ENCODE results near the gene PTPRD. TPM values are rescaled to one million over a fixed set of nuclear protein-coding genes. Genes with fewer than 3 reads are reported as not detected.

The PTPRD gene
- total and polyA plus RNA-seq, 2 of the 4 experiments (the other 2 are of a cell fraction), result 0.07 to 0.18 TPM

DNA sequence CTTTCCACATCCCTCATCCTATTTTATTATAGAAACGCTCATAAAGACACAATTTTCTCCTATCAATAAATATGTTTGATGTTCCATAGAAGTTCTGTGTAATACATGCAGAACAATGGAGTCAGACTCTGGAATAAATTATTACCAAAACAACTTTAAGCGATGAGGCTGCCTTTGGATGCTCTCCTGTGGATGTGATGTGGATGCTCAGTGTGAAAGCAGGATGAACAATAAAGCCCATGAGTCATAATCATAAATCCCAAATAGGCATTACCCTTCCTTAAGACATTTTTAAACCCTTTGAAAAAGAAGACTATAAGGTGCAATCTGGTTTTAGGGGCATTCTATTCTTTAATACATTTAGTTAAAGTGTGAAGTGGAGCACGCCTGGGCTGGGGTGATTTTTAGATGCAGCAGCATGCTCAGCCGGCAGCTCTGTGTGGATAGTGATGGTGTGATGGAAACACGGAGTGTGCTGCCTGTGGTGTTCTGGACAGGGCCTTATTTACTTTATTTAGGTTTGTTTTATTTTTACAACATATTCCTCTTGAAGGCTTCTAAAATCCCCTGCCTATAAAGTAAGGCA, 991.4 kb downstream of the PTPRD start:
- intact Hi-C loops (cut with micrococcal nuclease) (no loop called here), dilution Hi-C loops (cut with HindIII; ENCODE audit: low sequenced_read_pairs, unreplicated experiment) (no loop called here), in situ Hi-C loops (cut with MboI; ENCODE audit: low sequenced_read_pairs) (no loop called here)
- H2AK9ac ChIP-seq (replicated peaks; ENCODE audit: low read depth, low read length, poor library complexity), result no peak overlapping the region
- no peak overlapping the region for H2BK5ac ChIP-seq (ENCODE audit: low read depth, low read length, poor library complexity, severe bottlenecking)
- H3K9me1 ChIP-seq (ENCODE audit: insufficient read depth, low read length), result no peaks in the 10 kb centered on the region
- H3K14ac ChIP-seq (replicated peaks; ENCODE audit: low read depth, low read length), result no peak overlapping the region
- no peak overlapping the region for H4K8ac ChIP-seq (ENCODE audit: low read depth in 2 of 2, low read length in 2 of 2)
- no peak overlapping the region for H3K4me2 ChIP-seq (ENCODE audit: low read depth, low read length)
- H3K9ac ChIP-seq (ENCODE audit: low read depth, low read length), result no peak overlapping the region
- no peak overlapping the region for H3K23ac ChIP-seq (ENCODE audit: low read depth, low read length)
- no peaks in the 10 kb centered on the region for H4K20me1 ChIP-seq (ENCODE audit: insufficient read depth, low read length)
- ATAC-seq (ENCODE audit: low read depth), result no peak
- no peak overlapping the region for H3K4me3 ChIP-seq (ENCODE audit: insufficient read depth, low read depth, low read length)
- no peak for DNase-seq
- no peaks in the 10 kb centered on the region for H3K27me3 ChIP-seq (ENCODE audit: control insufficient read depth, insufficient read depth, low read length)
- no peaks in the 10 kb centered on the region for H3K36me3 ChIP-seq (ENCODE audit: control insufficient read depth, insufficient read depth, low read length)
- no TSS peak for BruUV-seq (replicated peaks)
- no peaks in the 10 kb centered on the region for H3K4me1 ChIP-seq (ENCODE audit: control insufficient read depth, insufficient read depth, low read length)
- peaks cover 2% of the 10 kb centered on the region for H3K9me3 ChIP-seq (ENCODE audit: control insufficient read depth, insufficient read depth, low read length)
- ChIA-PET CTCF (no interaction called here), POLR2A (ENCODE audit: unreplicated experiment) (no interaction called here)
- no peak overlapping the region for H3K18ac ChIP-seq (ENCODE audit: low read depth, low read length)
- H4K91ac ChIP-seq (ENCODE audit: insufficient read depth, low read depth, low read length), result no peak overlapping the region
- H3K56ac ChIP-seq (ENCODE audit: extremely low read depth, insufficient read depth, low read length), result no peak overlapping the region
- no peak overlapping the region for H3K4ac ChIP-seq (ENCODE audit: low read depth, low read length)
- H2BK120ac ChIP-seq (ENCODE audit: low read depth, low read length), result no peak overlapping the region
- no peaks in the 10 kb centered on the region for H3K79me1 ChIP-seq (ENCODE audit: low read depth in 1 of 2, low read length in 2 of 2)
- H2BK20ac ChIP-seq (ENCODE audit: low read depth, low read length), result no peak overlapping the region
- H2AFZ ChIP-seq (replicated peaks; ENCODE audit: low read length, poor library complexity), result no peak overlapping the region
- TF ChIP-seq FOS (IDR thresholded peaks at IDR 0.05; ENCODE audit: low read depth, low read length) (no peak), SMC3 (IDR thresholded peaks at IDR 0.05; ENCODE audit: low read depth, low read length) (no peak), POLR2A (IDR thresholded peaks at IDR 0.05; ENCODE audit: low read depth, low read length) (no peak), RAD21 (IDR thresholded peaks at IDR 0.05; ENCODE audit: low read length) (no peak), NFE2L2 (IDR thresholded peaks at IDR 0.05; ENCODE audit: low read depth, low read length) (no peak), MAFK (IDR thresholded peaks at IDR 0.05; ENCODE audit: low read depth, low read length) (no peak), CHD1 (IDR thresholded peaks at IDR 0.05; ENCODE audit: low read depth, low read length) (no peak), RFX5 (IDR thresholded peaks at IDR 0.05; ENCODE audit: low read depth, low read length) (no peak), MXI1 (IDR thresholded peaks at IDR 0.05; ENCODE audit: borderline replicate concordance, low read depth, low read length) (no peak)
- TF ChIP-seq, protein P1, sequence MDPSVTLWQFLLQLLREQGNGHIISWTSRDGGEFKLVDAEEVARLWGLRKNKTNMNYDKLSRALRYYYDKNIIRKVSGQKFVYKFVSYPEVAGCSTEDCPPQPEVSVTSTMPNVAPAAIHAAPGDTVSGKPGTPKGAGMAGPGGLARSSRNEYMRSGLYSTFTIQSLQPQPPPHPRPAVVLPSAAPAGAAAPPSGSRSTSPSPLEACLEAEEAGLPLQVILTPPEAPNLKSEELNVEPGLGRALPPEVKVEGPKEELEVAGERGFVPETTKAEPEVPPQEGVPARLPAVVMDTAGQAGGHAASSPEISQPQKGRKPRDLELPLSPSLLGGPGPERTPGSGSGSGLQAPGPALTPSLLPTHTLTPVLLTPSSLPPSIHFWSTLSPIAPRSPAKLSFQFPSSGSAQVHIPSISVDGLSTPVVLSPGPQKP (IDR thresholded peaks at IDR 0.05; ENCODE audit: borderline replicate concordance, low read depth, low read length), result no peak
- TF ChIP-seq, protein P2, sequence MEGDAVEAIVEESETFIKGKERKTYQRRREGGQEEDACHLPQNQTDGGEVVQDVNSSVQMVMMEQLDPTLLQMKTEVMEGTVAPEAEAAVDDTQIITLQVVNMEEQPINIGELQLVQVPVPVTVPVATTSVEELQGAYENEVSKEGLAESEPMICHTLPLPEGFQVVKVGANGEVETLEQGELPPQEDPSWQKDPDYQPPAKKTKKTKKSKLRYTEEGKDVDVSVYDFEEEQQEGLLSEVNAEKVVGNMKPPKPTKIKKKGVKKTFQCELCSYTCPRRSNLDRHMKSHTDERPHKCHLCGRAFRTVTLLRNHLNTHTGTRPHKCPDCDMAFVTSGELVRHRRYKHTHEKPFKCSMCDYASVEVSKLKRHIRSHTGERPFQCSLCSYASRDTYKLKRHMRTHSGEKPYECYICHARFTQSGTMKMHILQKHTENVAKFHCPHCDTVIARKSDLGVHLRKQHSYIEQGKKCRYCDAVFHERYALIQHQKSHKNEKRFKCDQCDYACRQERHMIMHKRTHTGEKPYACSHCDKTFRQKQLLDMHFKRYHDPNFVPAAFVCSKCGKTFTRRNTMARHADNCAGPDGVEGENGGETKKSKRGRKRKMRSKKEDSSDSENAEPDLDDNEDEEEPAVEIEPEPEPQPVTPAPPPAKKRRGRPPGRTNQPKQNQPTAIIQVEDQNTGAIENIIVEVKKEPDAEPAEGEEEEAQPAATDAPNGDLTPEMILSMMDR (conservative IDR thresholded peaks at IDR 0.05; ENCODE audit: low read depth, low read length), result no peak
- WGBS, 2 experiments (ENCODE audit: extremely low coverage in 2 of 2, insufficient read length in 1 of 2), result no CpG with 5 or more reads among the region's 5 CpGs
- no peak overlapping the region for H3K27ac ChIP-seq (ENCODE audit: insufficient read depth, low read length)
- H4K5ac ChIP-seq (ENCODE audit: low read depth, low read length), result no peak overlapping the region
- H2AK5ac ChIP-seq (ENCODE audit: low read depth, low read length), result no peak overlapping the region
- H2BK15ac ChIP-seq (ENCODE audit: low read depth, low read length), result no peak overlapping the region
